Osteoblast (primary cell): ENCODE data around the gene TNP2. TPM values are rescaled to one million over a fixed set of nuclear protein-coding genes. Genes with fewer than 3 reads are reported as not detected.

Experiments used
- DNase-seq: peaks from one replicate; pipeline ENCODE4 v3.0.0; 2011; ENCODE audit warnings: low spot score, mixed read lengths; ENCODE audit not compliant: insufficient read length; ENCODE audit errors: missing footprints
- H2AFZ ChIP-seq: 2 replicates; pipeline ENCODE4 v1.6.0; 2011; ENCODE audit warnings: mild to moderate bottlenecking, low read length
- H3K27ac ChIP-seq: 2 replicates; pipeline ENCODE4 v1.5.1; 2011; ENCODE audit warnings: mild to moderate bottlenecking, low read depth, low read length, moderate library complexity
- H3K27me3 ChIP-seq: 2 replicates; pipeline ENCODE4 v1.6.0; 2012; ENCODE audit warnings: mild to moderate bottlenecking, control low read depth, inconsistent platforms, low read length, moderate library complexity; ENCODE audit not compliant: insufficient read depth
- H3K36me3 ChIP-seq: 2 replicates; pipeline ENCODE4 v1.5.1; 2011; ENCODE audit warnings: mild to moderate bottlenecking, low read length, control low read depth, moderate library complexity; ENCODE audit not compliant: insufficient read depth
- H3K4me1 ChIP-seq: 2 replicates; pipeline ENCODE4 v1.5.1; 2011; ENCODE audit warnings: mild to moderate bottlenecking, low read length, control low read depth, moderate library complexity; ENCODE audit not compliant: insufficient read depth
- H3K4me2 ChIP-seq: 2 replicates; pipeline ENCODE4 v1.6.0; 2011; ENCODE audit warnings: mild to moderate bottlenecking, low read length; ENCODE audit not compliant: insufficient read depth
- H3K4me3 ChIP-seq: fragments of 200-600 bp; sonication (generic); 3 replicates; pipeline ENCODE4 v1.5.1; 2012; ENCODE audit warnings: mild to moderate bottlenecking, low read length, inconsistent platforms; ENCODE audit not compliant: insufficient read depth
- H3K79me2 ChIP-seq: 2 replicates; pipeline ENCODE4 v1.6.0; 2012; ENCODE audit warnings: mild to moderate bottlenecking, low read length, control low read depth, inconsistent platforms; ENCODE audit not compliant: insufficient read depth
- H3K9me3 ChIP-seq: 2 replicates; pipeline ENCODE4 v1.5.1; 2011; ENCODE audit warnings: low read depth, low read length, control low read depth
- H4K20me1 ChIP-seq: 2 replicates; pipeline ENCODE4 v1.6.0; 2012; ENCODE audit warnings: mild to moderate bottlenecking, low read length, control low read depth; ENCODE audit not compliant: insufficient read depth
- CTCF ChIP-seq: IDR thresholded peaks from 2 replicates; pipeline ENCODE4 v1.5.1; 2011; ENCODE audit warnings: mild to moderate bottlenecking, low read depth, low read length, moderate library complexity; ENCODE audit errors: extremely low read depth
- total RNA-seq: library from RNA; depleted of rRNA; stranded (reverse); fragments of >200 nt; gene quantifications from 2 replicates; pipeline ENCODE4 v1.2.3, GENCODE V29; 2012

Gene TNP2
- total RNA-seq, 1 donor, result not detected

DNA sequence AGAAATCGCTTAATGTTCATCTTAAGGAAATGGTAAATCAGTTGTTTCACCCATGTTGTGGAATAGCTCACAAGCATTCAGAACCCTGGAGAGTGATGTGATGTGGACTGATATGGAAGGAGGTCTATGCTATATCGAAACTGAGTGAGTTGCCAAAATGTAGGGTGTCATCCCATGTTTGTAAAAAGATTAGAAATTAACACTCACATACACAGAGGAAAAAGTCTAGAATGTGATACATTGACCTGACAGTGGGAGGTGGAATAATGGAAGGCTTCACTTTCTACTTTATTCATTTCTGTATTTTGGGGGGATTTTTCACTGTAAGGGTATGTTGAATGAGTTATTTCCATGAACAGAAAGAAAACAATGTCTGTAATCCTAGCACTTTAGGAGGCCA lies 16.7 kb upstream of the TNP2 start:
- H3K4me2 ChIP-seq, result no peak overlapping the region
- peaks cover 14% of the 10 kb centered on the region for H3K27me3 ChIP-seq
- no peaks in the 10 kb centered on the region for H3K79me2 ChIP-seq
- no peak overlapping the region for H2AFZ ChIP-seq
- no peaks in the 10 kb centered on the region for H3K4me1 ChIP-seq
- no peak overlapping the region for H3K27ac ChIP-seq
- H4K20me1 ChIP-seq, result no peaks in the 10 kb centered on the region
- H3K4me3 ChIP-seq, result no peak overlapping the region
- no peak for TF ChIP-seq CTCF
- H3K9me3 ChIP-seq, result no peaks in the 10 kb centered on the region
- H3K36me3 ChIP-seq, result no peaks in the 10 kb centered on the region
- peak; percentile 55 for DNase-seq

DNA sequence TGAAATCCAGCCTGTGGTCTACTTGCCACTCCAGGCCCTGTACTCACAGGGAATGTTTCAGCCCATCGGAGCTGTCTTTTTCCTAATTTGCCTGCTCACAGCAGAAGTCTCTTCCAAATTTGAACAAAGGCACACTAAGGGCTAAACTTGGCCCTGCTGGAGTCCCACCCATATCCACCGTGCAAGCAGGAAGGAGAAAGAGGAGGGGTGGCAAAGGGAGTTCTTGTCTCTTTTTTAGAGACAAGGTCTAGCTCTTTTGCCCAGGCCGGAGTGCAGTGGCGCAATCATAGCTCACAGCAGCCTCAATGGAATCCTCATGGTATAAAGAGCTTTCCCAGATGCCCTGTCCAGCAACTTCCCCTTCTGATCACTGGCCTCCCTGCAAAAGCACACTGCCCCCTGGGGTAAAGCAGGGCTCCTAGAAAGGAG lies 14.7 kb upstream of the TNP2 start:
- H3K36me3 ChIP-seq, result no peaks in the 10 kb centered on the region

DNA sequence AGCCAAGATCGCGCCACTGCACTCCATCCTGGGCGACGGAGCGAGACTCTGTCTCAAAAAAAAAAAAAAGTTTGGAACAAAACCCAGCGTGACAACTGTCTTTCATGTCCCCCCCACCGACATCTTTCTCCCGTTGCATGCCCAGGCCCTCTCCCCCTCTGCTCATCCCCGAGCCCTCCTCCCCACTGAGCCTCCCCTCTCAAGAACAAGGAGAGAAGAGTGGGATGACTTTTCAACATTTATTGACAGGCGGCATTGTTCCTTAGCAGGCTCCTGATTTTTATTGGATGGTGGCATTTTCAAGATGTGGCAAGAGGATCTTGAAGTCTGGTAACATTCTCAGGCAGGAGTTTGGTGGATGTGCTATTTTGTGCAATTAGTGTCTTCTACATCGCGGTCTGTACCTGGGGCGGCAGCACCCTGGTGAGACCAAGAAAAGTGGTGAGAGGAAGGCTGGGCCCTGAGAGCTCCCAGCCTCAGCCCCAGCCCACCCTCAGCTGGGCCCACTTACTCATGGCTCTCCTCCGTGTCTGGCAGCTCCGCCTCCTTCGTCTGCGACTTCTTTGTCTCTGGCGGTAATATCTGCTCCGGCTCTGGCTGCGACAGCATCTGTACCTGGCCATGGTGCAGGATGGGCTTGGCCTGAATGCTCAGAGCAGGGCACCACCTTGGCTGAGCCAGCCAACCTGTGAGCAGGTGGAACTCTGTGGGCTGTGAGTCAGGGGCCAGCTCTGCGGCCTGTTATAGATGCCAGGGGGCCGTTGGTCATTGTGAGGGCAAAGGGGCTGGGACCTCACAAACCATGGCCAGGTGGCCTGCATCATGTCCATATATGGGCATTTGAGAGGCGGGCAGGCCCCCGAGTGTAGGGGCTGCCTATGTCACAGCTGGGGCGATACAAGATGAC lies 11.7 kb upstream of the TNP2 start, which contains the start of gene PRM1:
PRM1 (minus strand) TSS at position 715 of the 907 bp plus-strand sequence; CDS start at position 623, 92 bp downstream.
- no peaks in the 10 kb centered on the region for H3K79me2 ChIP-seq
- H3K27ac ChIP-seq, result no peak within 1 kb of the TSS
- peak; percentile 26 for DNase-seq
- H3K4me3 ChIP-seq, result no peak within 1 kb of the TSS
- H3K36me3 ChIP-seq, result no peaks in the 10 kb centered on the region
- H3K4me2 ChIP-seq, result no peak within 1 kb of the TSS
- no peaks in the 10 kb centered on the region for H4K20me1 ChIP-seq
- H3K4me1 ChIP-seq, result no peaks in the 10 kb centered on the region
- TF ChIP-seq CTCF, result no peak
- no peak within 1 kb of the TSS for H2AFZ ChIP-seq
- no peaks in the 10 kb centered on the region for H3K9me3 ChIP-seq
- peaks cover 2% of the 10 kb centered on the region for H3K27me3 ChIP-seq

More for the DNA sequence above, 14.7 kb upstream of the TNP2 start:
- Histone ChIP-seq H3K9me3 (no peaks in the 10 kb centered on the region), H3K27ac (no peak overlapping the region), H3K79me2 (no peaks in the 10 kb centered on the region), H3K4me1 (no peaks in the 10 kb centered on the region), H3K4me2 (no peak overlapping the region), H3K4me3 (no peak overlapping the region), H2AFZ (no peak overlapping the region), H4K20me1 (no peaks in the 10 kb centered on the region), H3K27me3 (peaks cover 6% of the 10 kb centered on the region)
- TF ChIP-seq CTCF, result no peak
- peak; percentile 14 for DNase-seq
